CD14-positive monocyte (primary cell): ENCODE results near the gene RTCA. TPM values are rescaled to one million over a fixed set of nuclear protein-coding genes. Genes with fewer than 3 reads are reported as not detected.
"Not testable (repeated sequence)": the region's sequence is repeated elsewhere in the genome, so short reads cannot be mapped to it uniquely, and the experiment has no call there.

Experiments
- DNase-seq, 3 donors: peaks; one replicate each; pipeline ENCODE4 v3.0.0-alpha.2; 2011 to 2022
- H2AFZ ChIP-seq: 2 replicates; pipeline ENCODE4 v1.6.0; 2012; ENCODE audit warnings: mild to moderate bottlenecking, low read depth, low read length, inconsistent platforms; ENCODE audit not compliant: insufficient read depth, poor library complexity, severe bottlenecking
- H3K27ac ChIP-seq, 2 donors: 1 replicate in 1 of 2; 2 replicates in 1 of 2; pipeline ENCODE4 v1.5.1; 2012 to 2013; ENCODE audit warnings: low read length in 2 of 2, control low read depth in 1 of 2, inconsistent platforms in 1 of 2, low read depth in 1 of 2, mild to moderate bottlenecking in 1 of 2
- H3K27me3 ChIP-seq, 2 donors: one replicate each; pipeline versions ENCODE4 v1.6.0 to v1.6.1; 2011 to 2013; ENCODE audit warnings: low read length in 2 of 2; ENCODE audit not compliant: control insufficient read depth in 2 of 2, insufficient read depth in 2 of 2
- H3K36me3 ChIP-seq, 2 donors: replicated peaks in 1 of 2; 1 replicate in 1 of 2; 2 replicates in 1 of 2; pipeline versions ENCODE4 v1.5.1 to v1.6.1; 2012 to 2013; ENCODE audit warnings: low read length in 2 of 2, control low read depth in 1 of 2, inconsistent platforms in 1 of 2, mild to moderate bottlenecking in 1 of 2; ENCODE audit not compliant: insufficient read depth in 2 of 2, control insufficient read depth in 1 of 2
- H3K4me1 ChIP-seq, 2 donors: 1 replicate in 1 of 2; 2 replicates in 1 of 2; pipeline versions ENCODE4 v1.5.1 to v1.6.1; 2012 to 2013; ENCODE audit warnings: low read length in 2 of 2, control low read depth in 1 of 2, inconsistent platforms in 1 of 2, mild to moderate bottlenecking in 1 of 2, moderate library complexity in 1 of 2; ENCODE audit not compliant: insufficient read depth in 2 of 2, control insufficient read depth in 1 of 2
- H3K4me2 ChIP-seq: replicated peaks from 2 replicates; pipeline ENCODE3; 2012; ENCODE audit warnings: low read length, moderate library complexity, mild to moderate bottlenecking; ENCODE audit not compliant: poor library complexity, severe bottlenecking; ENCODE audit errors: extremely low read depth
- H3K4me3 ChIP-seq, 3 experiments: fragments of 200-600 bp in 1 of 3; sonication (generic) in 1 of 3; replicated peaks in 1 of 3; 1 replicate in 2 of 3; 2 replicates in 1 of 3; pipeline ENCODE4 v1.5.1; 2011 to 2013; ENCODE audit warnings: low read length in 3 of 3, mild to moderate bottlenecking in 3 of 3, control low read depth in 2 of 3, low read depth in 2 of 3, inconsistent platforms in 1 of 3, moderate library complexity in 1 of 3
- H3K79me2 ChIP-seq: 2 replicates; pipeline ENCODE4 v1.6.0; 2012; ENCODE audit warnings: mild to moderate bottlenecking, control low read depth, inconsistent platforms, low read length, moderate library complexity; ENCODE audit not compliant: insufficient read depth
- H3K9ac ChIP-seq: 2 replicates; pipeline ENCODE4 v1.6.0; 2017; ENCODE audit warnings: low read length, mild to moderate bottlenecking; ENCODE audit not compliant: insufficient read depth, poor library complexity, severe bottlenecking
- H3K9me3 ChIP-seq, 2 donors: replicated peaks in 1 of 2; 1 replicate in 1 of 2; 2 replicates in 1 of 2; pipeline versions ENCODE4 v1.5.1 to v1.6.1; 2012 to 2013; ENCODE audit warnings: low read length in 2 of 2, control low read depth in 1 of 2; ENCODE audit not compliant: control insufficient read depth in 1 of 2, insufficient read depth in 1 of 2
- H4K20me1 ChIP-seq: 2 replicates; pipeline ENCODE4 v1.6.0; 2012; ENCODE audit warnings: mild to moderate bottlenecking, low read length, control low read depth, moderate library complexity; ENCODE audit not compliant: insufficient read depth
- H3K27ac Mint-ChIP-seq, 7 donors: one replicate each; pipeline ENCODE4 v1.8.0; 2020; ENCODE audit warnings: mild to moderate bottlenecking in 7 of 7, mixed read lengths in 7 of 7, moderate library complexity in 6 of 7, inconsistent platforms in 2 of 7
- H3K27me3 Mint-ChIP-seq, 3 donors: one replicate each; pipeline ENCODE4 v1.8.0; 2021 to 2022; ENCODE audit warnings: low read depth in 3 of 3, mild to moderate bottlenecking in 3 of 3, mixed read lengths in 3 of 3, moderate library complexity in 3 of 3, inconsistent platforms in 1 of 3
- H3K36me3 Mint-ChIP-seq, 2 donors: one replicate each; pipeline ENCODE4 v1.8.0; 2020; ENCODE audit warnings: mixed read lengths in 2 of 2, inconsistent platforms in 1 of 2, mild to moderate bottlenecking in 1 of 2
- H3K4me1 Mint-ChIP-seq: one replicate; pipeline ENCODE4 v1.8.0; 2020; ENCODE audit warnings: mild to moderate bottlenecking, mixed read lengths
- H3K4me3 Mint-ChIP-seq, 2 donors: one replicate each; pipeline ENCODE4 v1.8.0; 2020; ENCODE audit warnings: mild to moderate bottlenecking in 2 of 2, mixed read lengths in 2 of 2, moderate library complexity in 1 of 2
- H3K9me3 Mint-ChIP-seq, 7 donors: one replicate each; pipeline ENCODE4 v1.8.0; 2020 to 2022; ENCODE audit warnings: mixed read lengths in 7 of 7, mild to moderate bottlenecking in 6 of 7, moderate library complexity in 6 of 7, inconsistent platforms in 2 of 7
- CTCF ChIP-seq: fragments of 200-600 bp; IDR thresholded peaks from one replicate; pipeline ENCODE4 v1.8.0; 2022; ENCODE audit warnings: antibody characterized with exemption, mild to moderate bottlenecking
- WGBS: methylation state at CpG from one replicate; pipeline ENCODE4 v1.1.5; 2013; ENCODE audit warnings: missing lambda C conversion rate; ENCODE audit not compliant: insufficient coverage; 5-methylcytosine and 5-hydroxymethylcytosine counted together
- intact Hi-C, 2 donors: fragments of 100-400 bp; cut with micrococcal nuclease; formaldehyde crosslinking; loops; one replicate each; pipeline versions ENCODE4 v1.15.0 to v1.15.1; 2023
- polyA plus RNA-seq, 3 donors: library from polyadenylated mRNA; depleted of rRNA in 1 of 3; unstranded in 2 of 3; stranded (reverse) in 1 of 3; fragments of 300-500 nt in 2 of 3; fragments of >200 nt in 1 of 3; fragmentation: Illumina TruSeq in 2 of 3; gene quantifications; 1 replicate in 2 of 3; 2 replicates in 1 of 3; pipeline ENCODE4 v1.2.3, GENCODE V29; 2012 to 2021

The RTCA gene
- polyA plus RNA-seq, 3 donors = 11.7 to 18.3 (median 17.9) TPM

GRCh38 chr1:100339735-100340134 lies 73.7 kb downstream of the RTCA start:
- H3K9me3 Mint-ChIP-seq, H3K27ac ChIP-seq, H3K4me3 ChIP-seq, H3K4me1 ChIP-seq, H3K9me3 ChIP-seq, H3K27me3 ChIP-seq, H3K79me2 ChIP-seq, H2AFZ ChIP-seq, DNase-seq, intact Hi-C loops, H3K27ac Mint-ChIP-seq, H3K27me3 Mint-ChIP-seq, H3K36me3 Mint-ChIP-seq, H3K4me2 ChIP-seq, H3K9ac ChIP-seq, H3K36me3 ChIP-seq, H3K4me1 Mint-ChIP-seq, H3K4me3 Mint-ChIP-seq, H4K20me1 ChIP-seq: not testable (repeated sequence)
- no CpG with 5 or more reads among the region's 6 CpGs for WGBS

- no peaks in the 10 kb centered on the region for H3K9me3 ChIP-seq
- Mint-ChIP-seq H3K36me3 (no peaks in the 10 kb centered on the region), H3K9me3 (peaks cover 0 to 3% (median 0%) of the 10 kb centered on the region in 7 donors), H3K4me3 (no peak overlapping the region), H3K27ac (no peak overlapping the region), H3K4me1 (peaks cover 4% of the 10 kb centered on the region), H3K27me3 (peaks cover 0 to 7% (median 0%) of the 10 kb centered on the region in 3 donors)
- no peaks in the 10 kb centered on the region for H4K20me1 ChIP-seq
- no peaks in the 10 kb centered on the region for H3K79me2 ChIP-seq
- H3K27ac ChIP-seq = no peak overlapping the region
- no peak overlapping the region for H3K4me3 ChIP-seq
- intact Hi-C loops = no loop called here
- H3K4me1 ChIP-seq = no peaks in the 10 kb centered on the region
- no peak overlapping the region for H2AFZ ChIP-seq
- no peak for DNase-seq
- H3K36me3 ChIP-seq = no peaks in the 10 kb centered on the region
- no peak overlapping the region for H3K9ac ChIP-seq
- no CpG with 5 or more reads among the region's 1 CpG for WGBS
- H3K4me2 ChIP-seq = no peak overlapping the region
- TF ChIP-seq CTCF = no peak
- no peaks in the 10 kb centered on the region for H3K27me3 ChIP-seq
These were observed 74.5 kb downstream of the RTCA start for GRCh38 chr1:100340494-100340893.
